Medulla oblongata (tissue), 1 donor: ENCODE data around the gene KHK.
A peak's percentile ranks its signal among the peaks of the same experiment; 100 is the strongest.
"Not testable (repeated sequence)": the region's sequence is repeated elsewhere in the genome, so short reads cannot be mapped to it uniquely, and the experiment has no call there.

Experiments used
- DNase-seq: peaks from one replicate; pipeline ENCODE4 v3.0.0-alpha.2; 2015; ENCODE audit errors: extremely low spot score

The KHK gene

DNA sequence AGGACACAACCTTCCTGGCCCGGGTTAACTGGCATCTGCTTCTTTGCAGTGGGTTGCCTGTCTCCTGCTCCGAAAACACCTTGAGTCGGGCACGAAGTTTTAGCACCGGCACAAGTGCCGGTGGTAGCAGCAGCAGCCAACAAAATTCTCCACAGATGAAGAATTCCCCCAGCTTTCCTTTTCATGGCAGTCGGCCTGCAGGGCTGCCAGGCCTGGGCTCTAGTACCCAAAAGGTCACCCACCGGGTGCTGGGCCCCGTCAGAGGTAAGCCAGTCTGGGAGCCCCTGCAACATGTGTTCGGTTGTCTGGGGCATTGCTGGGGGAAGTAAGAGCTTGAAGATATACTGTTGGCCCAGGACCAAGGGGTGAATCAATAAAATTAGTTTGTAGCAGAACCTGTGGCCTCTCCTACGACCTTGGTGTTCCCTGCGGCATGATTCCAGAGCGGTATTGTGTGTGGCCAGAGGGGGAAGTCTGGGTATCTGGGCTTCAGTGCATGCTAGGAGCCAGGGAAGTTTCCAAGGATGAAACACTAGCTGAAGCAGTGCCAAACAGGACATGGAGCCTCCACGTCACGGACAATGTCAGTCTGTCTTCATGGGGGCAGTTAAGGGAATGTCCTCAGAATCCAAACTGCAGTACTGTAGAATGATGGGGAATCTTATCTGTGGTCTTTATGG lies 27.3 kb upstream of the KHK start:
- no peak for DNase-seq

DNA sequence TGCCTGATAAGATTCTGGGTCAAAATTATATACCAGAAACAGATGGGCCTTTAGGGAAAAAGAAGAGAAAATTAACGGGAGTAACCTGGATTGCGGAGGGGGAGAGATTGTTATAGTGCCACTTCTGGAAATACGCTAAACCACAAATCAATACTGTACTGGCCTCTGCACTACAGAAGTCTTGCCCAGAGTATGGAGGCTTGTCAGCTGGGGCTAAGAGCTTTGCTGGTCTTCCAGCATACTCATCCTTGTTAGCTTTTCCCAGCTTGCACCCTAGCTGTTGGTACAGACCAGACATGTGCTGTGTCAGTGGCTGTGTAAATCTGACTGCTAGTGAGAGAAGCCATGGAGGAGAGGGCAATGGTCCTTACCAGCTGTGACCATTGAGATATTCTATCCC lies 26.2 kb upstream of the KHK start:
- no peak for DNase-seq

DNA sequence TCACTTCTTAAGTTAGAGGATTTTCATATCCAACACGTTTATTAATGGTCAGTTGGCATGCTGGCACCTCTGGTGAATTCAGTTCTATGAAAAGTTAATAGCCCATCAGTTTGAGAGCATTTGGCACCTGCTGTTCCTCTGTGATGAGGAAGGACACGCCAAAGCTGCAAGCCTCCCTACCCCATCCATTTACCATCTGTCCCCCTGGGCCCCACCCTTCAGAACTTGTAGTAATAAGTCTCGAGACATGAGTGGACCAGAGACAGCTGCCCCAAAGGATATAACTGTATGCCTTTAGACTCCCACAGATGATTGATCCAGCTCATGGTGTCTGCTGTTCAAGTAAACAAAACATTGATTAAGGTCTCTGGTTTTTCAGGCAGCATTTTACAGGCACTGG lies 21.4 kb upstream of the KHK start:
- DNase-seq, result no peak

DNA sequence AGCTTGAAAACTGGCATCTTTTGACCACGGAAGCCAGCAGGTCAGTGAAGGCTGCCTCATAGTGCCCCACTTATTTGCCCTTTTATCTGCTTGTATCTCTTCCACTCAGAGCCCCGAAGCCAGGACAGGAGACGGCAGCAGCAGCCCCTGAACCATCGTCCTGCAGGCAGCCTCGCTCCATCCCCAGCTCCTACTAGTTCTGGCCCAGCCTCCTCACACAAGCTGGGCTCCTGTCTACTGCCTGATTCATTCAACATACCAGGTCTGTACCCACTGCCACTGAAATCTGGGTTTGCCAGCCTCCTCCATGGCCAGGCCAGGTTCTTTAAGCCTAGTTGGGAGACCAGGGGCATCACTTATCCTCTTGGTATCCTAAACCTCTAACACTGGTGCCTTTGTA lies 19.2 kb upstream of the KHK start:
- no peak for DNase-seq

DNA sequence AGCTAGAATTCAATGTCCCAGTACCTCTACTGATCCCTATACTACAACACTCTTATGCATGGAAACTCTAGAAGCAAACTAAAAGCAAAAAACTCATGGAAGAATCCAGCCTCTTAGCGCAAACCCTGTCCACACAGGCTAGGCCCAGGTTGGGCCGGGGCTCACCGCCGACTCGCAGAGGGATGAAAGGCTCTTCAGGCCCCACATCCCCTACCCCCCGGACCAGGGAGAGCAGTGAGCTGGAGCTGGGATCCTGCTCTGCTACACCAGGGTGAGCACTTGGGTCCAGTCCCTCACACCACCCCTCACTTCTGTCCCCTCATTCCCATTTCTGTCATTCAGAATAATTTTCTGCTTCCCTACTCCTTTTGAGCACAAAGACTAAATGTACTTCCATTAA lies 17.1 kb upstream of the KHK start:
- no peak for DNase-seq

DNA sequence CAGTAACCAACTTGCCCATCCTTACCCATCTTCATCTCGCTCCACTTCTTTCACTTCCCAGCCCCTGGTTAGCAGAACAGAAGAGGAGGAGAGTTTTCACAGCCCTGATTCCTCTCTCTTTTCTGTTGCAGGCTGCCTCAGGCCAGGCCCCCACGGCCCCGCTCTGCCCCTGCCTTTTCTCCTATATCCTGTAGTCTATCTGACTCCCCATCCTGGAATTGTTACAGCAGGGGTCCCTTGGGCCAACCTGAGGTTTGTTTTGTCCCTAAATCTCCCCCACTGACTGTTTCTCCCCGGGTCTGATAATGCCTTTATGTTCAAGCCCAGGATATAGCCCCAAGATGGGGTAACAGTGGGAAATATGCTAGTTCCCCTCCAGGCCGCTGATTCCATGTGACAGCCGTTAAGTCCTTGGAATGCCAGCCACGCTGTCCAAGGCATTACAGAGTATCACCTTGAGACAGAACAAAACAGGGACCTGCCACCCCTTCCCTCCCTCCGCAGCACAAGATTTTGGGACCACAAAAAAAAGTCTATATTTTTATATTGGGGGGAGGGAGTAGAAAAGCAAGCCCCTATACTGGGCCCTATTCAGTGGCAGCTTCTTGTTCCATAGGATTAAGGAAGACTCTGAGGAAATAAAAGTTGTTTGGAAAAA lies 16.5 kb upstream of the KHK start:
- no peak for DNase-seq

DNA sequence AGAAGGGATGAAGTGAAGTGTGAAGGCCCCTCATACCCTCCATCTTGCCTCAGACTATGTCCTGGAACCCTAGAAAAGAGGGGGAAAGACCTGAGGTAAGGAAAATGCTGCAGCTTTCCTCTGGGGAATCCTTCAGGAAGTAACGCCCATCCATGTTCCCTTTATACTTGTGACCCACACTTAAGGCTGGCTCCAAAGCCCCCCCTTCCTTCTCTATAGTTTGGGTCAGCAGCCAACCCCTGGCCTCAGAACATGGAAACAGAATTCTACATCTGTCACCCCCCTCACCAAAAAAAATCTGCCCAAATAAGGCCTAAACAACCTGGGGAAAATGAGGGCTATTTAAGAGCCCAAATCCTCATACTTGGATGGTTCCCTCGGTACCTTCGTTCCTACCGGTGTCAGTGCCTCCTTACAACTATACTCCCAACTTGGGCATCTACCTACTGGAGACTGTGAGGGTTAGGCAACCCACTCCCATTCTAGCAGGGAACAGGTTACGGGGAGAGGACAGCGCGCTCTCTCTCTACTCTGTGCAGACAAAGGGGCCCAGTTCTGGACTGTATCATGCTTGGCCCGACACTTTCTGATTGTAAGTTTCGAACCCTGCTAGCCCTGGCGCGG lies 15.8 kb upstream of the KHK start:
- DNase-seq, result no peak

DNA sequence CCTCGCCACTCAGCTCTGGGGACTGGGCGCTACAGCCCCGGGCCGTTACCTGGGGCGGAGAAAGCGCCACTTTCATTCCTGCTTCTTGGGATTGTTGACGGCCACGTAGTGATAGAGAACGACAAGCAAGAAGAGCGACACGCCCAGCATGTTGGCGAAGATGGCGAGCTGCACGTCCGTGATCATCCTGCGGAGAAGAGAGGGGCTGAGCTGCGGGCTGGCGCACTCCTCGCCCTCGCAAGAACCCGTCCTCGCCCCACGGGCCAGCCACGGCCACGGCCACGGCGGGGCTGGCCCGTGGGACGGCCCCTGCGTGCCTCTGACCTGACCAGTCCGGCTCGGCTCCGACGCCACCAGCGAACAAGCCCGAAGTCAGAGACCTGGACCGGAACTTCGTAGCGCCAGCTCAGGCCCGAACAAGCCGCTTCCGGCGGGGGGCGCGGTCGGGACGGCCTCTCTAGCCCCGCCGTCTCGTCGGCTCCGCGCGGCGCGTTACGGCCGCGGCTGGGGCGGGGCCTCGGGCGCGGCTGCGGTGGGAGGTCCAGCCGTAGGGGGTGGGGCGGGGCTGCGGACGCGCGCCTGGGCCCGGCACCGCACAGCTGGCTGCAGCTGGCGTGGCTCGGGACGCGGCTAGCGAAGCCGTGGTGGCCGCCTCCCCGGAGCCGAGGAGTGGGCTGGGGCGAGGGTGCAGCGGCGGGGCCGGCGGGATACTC lies 15.1 kb upstream of the KHK start, which contains the start of gene OST4:
Gene OST4 (minus strand): TSS at position 378 of the 713 bp plus-strand sequence.
- DNase-seq, result peak; percentile 97

DNA sequence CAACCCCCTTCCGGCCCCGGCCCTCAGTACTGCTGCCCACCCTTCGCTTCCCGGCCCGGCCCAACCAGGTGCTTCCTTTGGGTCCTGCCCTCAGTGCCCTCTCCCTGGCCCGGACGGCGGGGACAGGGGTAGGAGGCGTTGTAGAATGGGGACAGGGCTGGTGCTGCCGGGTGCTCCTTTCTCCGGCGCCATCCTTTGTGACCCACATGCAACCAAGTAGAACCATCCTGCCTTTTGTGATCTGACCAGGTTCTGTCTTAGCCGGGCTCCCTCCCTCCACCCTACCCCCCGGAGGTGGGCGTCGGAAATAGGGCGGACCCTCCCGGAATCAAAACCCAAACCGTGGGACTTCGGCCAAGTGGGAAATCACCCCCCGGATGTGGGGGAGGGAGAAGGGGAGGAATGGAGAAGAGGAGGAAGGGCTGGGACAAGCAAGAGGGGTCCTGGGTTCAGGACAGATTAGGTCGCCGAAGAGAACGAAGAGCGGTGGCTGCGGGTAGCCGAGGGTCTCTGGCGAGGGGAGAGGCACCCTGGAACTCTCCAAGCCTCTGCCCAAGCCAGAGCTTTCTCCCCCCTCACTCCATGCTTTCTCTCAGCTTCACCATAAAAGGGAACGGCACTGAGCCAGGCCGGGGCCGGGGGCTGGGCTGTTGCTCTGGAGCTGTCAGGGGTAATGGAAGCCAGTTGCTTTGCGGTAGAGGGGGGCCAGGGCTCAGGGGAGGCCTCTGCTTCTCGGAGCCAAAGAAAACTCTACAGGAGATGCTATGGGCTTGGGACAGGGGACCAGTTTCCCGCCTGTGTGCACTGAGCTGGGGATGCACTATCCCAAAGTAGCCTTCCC lies 14.4 kb upstream of the KHK start:
- DNase-seq, result peak; percentile 58

DNA sequence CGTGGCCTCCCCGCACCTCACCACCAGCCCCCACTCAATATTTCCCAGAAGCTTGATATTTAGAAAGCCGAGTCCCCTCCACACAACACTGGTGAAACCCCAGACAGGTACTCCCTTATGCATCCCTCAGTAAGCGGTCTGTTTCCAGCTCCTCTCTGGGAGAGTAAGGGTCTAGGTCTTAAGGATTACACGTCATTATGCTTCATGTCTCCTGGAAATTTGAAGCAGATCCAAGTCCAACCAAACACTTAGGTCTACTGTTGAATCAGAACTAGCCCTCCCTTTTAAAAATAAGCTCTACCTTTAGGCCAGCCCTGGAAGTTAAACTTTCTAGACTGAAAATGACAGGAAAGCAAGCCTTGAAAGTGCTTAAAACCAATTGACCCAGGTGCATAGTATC lies 13.7 kb upstream of the KHK start:
- DNase-seq, result no peak

DNA sequence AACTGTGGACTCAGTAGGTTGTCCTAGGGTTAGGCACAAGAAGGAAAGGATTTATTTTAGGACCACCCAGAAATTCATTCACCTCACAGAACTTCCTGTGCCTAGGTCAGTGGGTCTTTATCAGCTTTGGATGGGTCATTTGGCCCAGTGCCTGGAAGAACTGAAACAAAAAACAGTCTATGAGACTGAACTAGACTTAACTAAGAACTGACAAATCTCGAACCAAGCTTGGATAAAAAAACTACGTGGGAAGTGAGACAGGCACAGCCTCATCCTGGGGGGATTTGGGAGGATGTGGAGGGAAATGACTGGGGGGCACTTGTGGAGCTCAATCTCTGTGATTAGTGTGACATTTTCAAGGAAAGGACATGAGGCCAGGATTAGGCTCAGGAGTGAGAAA lies 12.8 kb upstream of the KHK start:
- no peak for DNase-seq

DNA sequence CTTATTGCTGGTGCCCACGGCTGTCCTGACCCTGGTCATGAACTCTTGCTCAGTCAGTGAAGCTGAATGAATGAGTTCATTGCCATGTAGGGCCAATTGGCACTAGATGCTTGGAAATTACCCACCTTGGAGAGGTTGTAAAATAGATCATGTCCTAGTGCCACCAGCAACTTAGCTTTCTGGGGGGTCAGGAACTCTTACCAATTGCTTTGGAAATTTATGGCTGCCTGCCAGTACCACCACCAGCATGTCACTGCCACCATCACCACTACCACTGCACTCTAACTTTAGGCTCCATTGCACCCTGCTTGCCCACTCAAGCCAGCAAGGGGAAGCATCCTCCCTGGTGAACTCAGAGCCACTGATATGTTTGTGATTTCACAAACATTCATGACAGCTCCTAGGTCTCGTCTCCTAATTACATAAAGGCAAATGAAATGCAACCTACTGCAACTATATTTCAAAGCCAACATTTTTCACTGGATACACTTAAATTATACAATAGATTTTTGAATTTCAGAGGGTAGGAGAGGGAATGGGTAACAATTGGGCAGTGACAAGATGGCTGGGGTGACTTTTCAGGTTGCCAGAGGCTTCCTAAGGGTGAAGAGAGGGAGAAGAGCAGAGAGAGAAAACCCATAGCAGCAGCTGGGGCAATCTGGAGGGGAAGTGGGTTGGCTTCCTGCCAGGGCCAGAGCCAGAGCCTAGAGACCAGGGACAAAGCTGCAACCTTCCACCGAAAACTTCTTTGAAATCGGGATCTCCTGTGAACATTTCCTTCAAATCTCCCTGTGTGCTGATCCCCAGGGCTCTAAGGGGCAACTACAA lies 11.6 kb upstream of the KHK start:
- DNase-seq, result peak; percentile 41

DNA sequence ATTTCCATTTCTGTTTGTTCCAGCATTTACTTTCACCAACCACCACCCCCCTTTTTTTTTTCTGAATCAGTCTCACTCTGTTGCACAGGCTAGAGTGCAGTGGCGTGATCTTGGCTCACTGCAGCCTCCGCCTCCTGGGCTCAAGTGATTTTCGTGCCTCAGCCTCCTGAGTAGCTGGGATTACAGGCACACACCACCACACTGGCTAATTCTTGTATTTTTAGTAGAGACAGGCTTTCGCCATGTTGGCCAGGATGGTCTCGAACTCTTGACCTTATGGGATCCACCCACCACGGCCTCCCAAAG lies 11.1 kb upstream of the KHK start:
- DNase-seq, result not testable (repeated sequence)

DNA sequence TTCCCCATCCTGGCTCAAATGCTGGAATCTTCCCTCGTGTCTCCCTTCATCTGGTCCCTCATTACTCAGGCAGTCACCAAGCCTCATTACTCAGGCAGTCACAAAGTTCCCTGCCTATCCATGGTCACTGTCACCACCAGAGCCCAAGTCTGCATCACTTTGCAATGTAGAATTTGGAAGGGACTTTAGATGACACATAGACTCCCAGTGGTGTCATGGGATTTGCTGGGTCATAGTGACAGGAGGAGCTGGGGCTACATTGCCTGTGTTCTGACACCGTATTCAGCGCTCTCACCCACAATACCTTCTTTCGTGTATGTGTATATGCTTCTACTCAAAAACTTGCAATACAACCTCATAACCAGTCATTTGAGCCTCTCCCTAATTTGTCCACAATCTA lies 10.2 kb upstream of the KHK start:
- DNase-seq, result peak; percentile 16

DNA sequence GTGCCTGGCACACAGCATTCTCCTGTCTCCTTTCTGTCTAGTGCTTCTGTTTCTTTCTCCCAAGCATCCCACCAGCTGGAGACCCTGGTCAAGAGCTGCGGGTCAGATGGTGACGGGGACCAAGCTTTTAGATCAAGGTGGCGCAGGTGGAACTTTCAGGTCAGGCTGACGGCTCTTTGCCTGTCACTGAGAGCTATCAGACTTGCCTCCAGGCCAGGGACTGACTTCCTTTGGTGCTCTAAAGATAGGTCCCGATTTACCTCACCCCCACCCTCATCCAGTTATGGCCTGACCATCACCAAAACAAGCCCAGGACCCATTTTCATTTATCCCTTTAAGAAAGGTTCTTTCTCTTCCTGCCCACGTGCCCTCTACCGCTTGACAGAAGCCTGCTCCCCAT lies 9.3 kb upstream of the KHK start:
- no peak for DNase-seq

DNA sequence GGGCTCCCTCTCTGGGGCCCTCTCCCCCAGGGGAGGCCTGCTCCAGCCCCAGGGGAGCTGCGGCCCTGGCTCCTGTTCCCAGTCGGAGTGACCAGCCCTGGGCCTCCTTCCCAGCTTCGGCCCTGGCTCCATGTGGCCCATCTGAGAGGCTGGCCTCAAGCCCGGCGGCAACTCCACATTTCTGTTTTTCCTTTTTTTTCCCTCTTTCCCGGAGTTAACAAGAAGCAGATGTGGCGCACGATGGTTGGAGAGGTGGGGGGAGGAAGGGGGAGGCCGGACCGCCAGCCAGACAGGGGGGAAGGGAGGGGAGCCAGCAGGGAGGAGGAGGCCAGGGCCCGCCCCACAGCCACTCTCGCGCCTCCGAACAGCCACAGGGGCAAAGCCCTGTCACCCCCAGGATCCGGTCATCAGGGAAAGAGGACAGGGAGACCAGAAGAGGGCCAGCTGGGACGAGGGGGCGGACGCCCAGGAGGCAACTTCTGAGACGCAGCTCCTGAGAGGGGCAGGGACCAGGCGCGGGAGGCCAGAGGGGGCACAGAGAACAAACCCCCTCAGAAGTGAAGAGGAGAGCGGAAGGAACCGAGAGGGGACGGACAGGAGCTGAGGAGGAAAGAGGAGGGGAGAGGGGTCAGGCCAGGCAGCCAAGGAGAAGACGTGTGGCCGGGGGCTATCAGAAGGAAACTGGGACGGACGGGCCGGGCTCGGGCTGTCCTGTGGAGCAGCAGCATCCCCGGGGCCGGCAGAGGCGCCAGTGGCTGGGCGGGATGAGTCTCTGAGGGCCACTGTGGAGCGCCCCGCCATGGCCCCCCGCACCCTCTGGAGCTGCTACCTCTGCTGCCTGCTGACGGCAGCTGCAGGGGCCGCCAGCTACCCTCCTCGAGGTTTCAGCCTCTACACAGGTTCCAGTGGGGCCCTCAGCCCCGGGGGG lies 8.0 kb upstream of the KHK start, which contains the start of gene EMILIN1:
Gene EMILIN1 (plus strand): TSS at position 349 of the 928 bp plus-strand sequence. CDS start 451 bp downstream, at position 800.
- DNase-seq, result peak; percentile 84

DNA sequence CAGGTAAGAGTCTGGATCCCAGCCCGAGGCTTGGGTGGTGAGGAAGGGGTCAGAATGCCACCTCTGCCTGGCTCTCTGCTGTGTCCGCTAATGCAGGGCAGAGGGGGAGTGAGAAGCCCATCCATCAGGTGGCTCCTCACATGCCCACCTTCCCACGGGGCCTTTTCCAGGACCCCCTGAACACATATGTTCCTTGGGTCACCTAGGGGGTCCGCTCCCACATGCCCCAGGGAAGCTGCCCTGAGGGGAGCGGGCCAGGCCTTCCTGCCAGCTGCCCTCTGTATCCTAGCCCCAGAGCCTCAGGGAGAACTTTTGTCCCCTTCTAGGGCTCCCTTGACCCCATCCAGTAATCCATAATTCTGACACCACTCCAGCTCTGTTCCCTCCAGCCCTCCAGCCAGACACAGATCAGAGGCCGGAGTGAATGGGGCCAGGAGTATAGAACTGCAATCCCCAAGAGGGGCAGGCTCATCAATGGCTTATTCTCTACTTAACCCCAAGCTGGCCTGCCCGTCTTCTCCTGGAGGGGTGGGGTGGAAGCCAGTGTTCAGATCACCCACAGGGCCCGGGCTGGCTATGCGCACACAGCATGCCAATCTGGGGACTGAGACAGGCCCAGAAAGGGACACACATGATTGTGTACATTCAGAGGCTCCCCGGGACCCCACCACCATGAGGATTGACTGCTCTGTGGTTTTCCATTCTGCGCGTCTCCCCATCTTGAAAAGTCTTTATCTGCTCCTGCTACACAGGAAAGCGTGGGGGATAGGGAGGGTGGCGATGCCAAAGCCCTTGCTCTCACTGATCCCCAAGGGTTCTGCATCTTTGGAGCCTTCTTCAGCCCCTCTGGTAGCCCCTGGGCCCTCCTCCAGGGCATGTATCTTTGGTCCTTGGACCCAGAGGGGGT lies 7.1 kb upstream of the KHK start:
- DNase-seq, result no peak

DNA sequence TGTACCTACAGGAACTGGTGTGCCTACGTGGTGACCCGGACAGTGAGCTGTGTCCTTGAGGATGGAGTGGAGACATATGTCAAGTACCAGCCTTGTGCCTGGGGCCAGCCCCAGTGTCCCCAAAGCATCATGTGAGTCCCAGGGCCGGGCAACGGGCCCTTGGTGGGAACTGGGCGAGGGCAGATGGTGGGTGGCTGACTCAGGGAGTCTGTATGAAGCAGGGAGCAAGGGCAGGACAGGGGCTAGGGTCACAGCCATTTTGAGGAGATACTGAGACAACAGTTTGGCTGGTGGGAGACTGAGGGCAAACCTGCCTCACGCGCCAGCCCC lies 6.5 kb upstream of the KHK start:
- no peak for DNase-seq

DNA sequence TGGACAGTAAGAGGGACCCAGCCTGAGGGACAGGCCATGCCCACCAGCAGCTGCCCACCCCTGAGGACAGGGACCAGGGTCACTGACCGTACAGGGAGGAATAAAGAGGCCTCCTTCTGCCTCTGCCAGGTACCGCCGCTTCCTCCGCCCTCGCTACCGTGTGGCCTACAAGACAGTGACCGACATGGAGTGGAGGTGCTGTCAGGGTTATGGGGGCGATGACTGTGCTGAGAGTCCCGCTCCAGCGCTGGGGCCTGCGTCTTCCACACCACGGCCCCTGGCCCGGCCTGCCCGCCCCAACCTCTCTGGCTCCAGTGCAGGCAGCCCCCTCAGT lies 6.0 kb upstream of the KHK start:
- no peak for DNase-seq
